ENCODE results near the gene TTF2. TPM values are rescaled to one million over a fixed set of nuclear protein-coding genes. Genes with fewer than 3 reads are reported as not detected.

TTF2 gene
- polyA plus RNA-seq, 1 experiment, result 12.4 TPM

DNA sequence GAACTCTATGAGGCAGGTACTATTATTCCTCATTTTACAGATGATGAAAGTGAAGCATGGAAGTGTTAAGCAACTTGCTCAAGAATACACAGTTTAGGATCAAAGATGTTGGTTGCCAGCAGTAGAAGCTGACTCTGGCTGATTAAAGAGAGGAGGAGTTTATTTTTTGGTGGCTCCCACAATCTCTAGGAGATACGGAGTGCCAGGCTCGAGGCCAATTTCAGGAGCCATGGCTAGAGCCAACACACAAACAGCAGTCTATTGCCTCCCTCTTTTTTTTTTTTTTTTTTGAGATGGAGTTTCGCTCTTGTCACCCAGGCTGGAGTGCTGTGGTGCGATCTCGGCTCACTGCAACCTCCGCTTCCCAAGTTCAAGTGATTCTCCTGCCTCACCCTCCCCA, 19.6 kb downstream of the TTF2 start:
- no peaks in the 10 kb centered on the region for H3K9me3 ChIP-seq (ENCODE audit: control insufficient read depth, insufficient read depth, low read length)
- ChIA-PET POLR2A (no interaction called here), CTCF (interaction anchor here (1.1 to 2.7 kb wide), 2 partner anchors 12 to 205 kb away, joined by 4 to 11 read pairs; no protein-coding TSS in a partner anchor)
- no peaks in the 10 kb centered on the region for H3K27me3 ChIP-seq (ENCODE audit: control insufficient read depth, insufficient read depth, low read length)
- no peak overlapping the region for H3K4me3 ChIP-seq (ENCODE audit: low read depth, low read length)
- no peak overlapping the region for H3K27ac ChIP-seq (ENCODE audit: low read depth, low read length)
- TF ChIP-seq, protein P1, sequence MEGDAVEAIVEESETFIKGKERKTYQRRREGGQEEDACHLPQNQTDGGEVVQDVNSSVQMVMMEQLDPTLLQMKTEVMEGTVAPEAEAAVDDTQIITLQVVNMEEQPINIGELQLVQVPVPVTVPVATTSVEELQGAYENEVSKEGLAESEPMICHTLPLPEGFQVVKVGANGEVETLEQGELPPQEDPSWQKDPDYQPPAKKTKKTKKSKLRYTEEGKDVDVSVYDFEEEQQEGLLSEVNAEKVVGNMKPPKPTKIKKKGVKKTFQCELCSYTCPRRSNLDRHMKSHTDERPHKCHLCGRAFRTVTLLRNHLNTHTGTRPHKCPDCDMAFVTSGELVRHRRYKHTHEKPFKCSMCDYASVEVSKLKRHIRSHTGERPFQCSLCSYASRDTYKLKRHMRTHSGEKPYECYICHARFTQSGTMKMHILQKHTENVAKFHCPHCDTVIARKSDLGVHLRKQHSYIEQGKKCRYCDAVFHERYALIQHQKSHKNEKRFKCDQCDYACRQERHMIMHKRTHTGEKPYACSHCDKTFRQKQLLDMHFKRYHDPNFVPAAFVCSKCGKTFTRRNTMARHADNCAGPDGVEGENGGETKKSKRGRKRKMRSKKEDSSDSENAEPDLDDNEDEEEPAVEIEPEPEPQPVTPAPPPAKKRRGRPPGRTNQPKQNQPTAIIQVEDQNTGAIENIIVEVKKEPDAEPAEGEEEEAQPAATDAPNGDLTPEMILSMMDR (IDR thresholded peaks at IDR 0.05; ENCODE audit: low read depth, low read length), result no peak
- DNase-seq (ENCODE audit: low read depth, low spot score), result no peak

DNA sequence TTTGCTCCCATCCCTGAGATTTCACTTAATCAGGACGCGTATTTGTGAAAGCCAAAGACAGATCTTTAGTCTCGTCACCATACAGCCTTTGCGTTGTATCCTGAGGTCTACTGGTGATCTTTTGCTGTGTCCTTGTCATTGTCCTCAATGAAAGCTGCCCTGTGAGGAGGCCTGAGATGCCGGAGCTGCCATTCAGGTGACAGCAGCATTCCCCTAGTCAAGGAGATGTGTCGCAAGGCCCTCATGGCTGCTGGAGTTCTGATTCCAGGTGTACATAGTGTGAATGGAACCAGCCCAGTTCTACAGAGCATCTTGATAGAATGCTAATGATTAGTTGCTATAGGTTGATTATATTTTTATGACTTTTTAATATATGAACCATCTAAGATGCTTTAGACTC, 24.1 kb downstream of the TTF2 start:
- POLR2A ChIA-PET, result no interaction called here
- DNase-seq (ENCODE audit: low read depth, low spot score), result no peak
- Histone ChIP-seq H3K9me3 (ENCODE audit: control insufficient read depth, insufficient read depth, low read length) (no peaks in the 10 kb centered on the region), H3K4me3 (ENCODE audit: low read depth, low read length) (no peak overlapping the region), H3K27ac (ENCODE audit: low read depth, low read length) (no peak overlapping the region), H3K27me3 (ENCODE audit: control insufficient read depth, insufficient read depth, low read length) (no peaks in the 10 kb centered on the region)
- CTCF ChIA-PET, result no interaction called here
- TF ChIP-seq, protein P1 (IDR thresholded peaks at IDR 0.05; ENCODE audit: low read depth, low read length), result no peak

DNA sequence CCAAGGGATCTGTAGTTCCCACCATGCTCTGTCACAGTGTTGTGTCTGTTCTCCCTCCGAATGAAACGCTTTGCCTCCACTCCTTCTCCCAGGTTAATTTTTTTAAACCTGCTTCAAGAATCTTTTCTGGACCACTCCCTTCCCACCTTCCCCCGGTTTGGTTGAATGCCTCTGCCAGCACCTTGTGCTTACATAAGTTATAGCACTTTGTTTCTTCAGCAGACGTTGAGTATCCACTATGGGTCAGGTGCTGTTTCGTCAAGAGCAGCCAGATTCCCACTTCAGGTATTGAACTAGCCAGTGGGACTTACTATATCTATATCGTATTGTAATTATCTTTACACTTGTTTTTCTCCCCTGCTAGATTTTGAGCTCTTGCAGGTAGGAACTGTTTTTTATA, 27.6 kb downstream of the TTF2 start:
- no peak overlapping the region for H3K27ac ChIP-seq (ENCODE audit: low read depth, low read length)
- CTCF ChIA-PET, result interaction anchor here (0.8 to 2.1 kb wide), 3 partner anchors 13 to 425 kb away, joined by 3 to 6 read pairs (median 4); no protein-coding TSS in a partner anchor
- no peaks in the 10 kb centered on the region for H3K27me3 ChIP-seq (ENCODE audit: control insufficient read depth, insufficient read depth, low read length)
- no peak overlapping the region for H3K4me3 ChIP-seq (ENCODE audit: low read depth, low read length)
- DNase-seq (ENCODE audit: low read depth, low spot score), result no peak
- TF ChIP-seq, protein P1 (IDR thresholded peaks at IDR 0.05; ENCODE audit: low read depth, low read length), result no peak
- no peaks in the 10 kb centered on the region for H3K9me3 ChIP-seq (ENCODE audit: control insufficient read depth, insufficient read depth, low read length)
- POLR2A ChIA-PET, result no interaction called here

DNA sequence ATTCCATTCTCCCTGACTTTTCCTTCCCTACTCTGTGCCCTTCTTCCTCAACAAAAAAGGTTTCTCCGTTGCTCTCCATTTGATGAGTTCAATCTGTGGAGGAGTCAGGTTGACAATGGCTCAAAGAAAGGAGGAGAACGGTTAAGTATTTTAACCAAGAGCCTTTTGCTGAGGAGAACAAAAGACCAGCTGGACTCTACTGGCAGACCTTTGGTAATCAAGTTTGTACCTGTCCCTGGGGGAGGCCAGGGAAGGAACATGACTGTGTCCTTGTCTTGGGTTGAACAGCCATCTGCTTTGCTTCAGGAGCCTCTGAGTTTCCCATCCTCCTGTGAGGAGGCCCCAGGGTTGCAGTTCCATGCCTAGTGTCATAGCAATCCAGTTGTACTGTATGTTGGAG, 29.9 kb downstream of the TTF2 start:
- no peaks in the 10 kb centered on the region for H3K9me3 ChIP-seq (ENCODE audit: control insufficient read depth, insufficient read depth, low read length)
- no peak for DNase-seq (ENCODE audit: low read depth, low spot score)
- no peak overlapping the region for H3K27ac ChIP-seq (ENCODE audit: low read depth, low read length)
- ChIA-PET POLR2A (no interaction called here), CTCF (interaction anchor here (0.6 to 10.6 kb wide), 4 partner anchors 21 to 362 kb away, joined by 5 to 96 read pairs (median 8); no protein-coding TSS in a partner anchor)
- H3K27me3 ChIP-seq (ENCODE audit: control insufficient read depth, insufficient read depth, low read length), result no peaks in the 10 kb centered on the region
- TF ChIP-seq, protein P1 (IDR thresholded peaks at IDR 0.05; ENCODE audit: low read depth, low read length), result no peak
- H3K4me3 ChIP-seq (ENCODE audit: low read depth, low read length), result no peak overlapping the region

DNA sequence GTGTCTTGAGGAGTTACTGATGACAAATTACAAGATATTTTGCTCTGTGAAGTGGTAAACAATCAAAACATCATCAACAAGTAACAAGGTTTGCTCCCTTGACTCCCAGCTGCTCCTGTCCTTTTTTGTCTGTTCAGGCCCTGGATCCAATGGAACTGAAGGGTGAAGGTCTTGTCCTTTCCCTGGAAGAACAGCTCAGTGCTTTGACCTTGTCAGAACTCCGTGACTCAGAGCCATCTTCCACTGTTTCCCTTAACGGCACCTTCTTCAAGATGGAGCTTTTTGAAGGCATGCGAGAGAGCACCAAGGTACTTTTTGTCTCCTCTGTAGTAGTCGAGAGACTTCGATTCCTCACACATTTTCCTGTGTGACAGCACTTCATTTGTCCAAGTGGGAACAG, 32.5 kb downstream of the TTF2 start:
- H3K9me3 ChIP-seq (ENCODE audit: control insufficient read depth, insufficient read depth, low read length), result no peaks in the 10 kb centered on the region
- H3K27ac ChIP-seq (ENCODE audit: low read depth, low read length), result peak overlapping the region; percentile 90
- ChIA-PET CTCF (interaction anchor here (0.6 to 10.6 kb wide), 10 partner anchors 13 to 274 kb away, joined by 3 to 96 read pairs (median 4); partner anchors contain the start of gene TRIM45), POLR2A (interaction anchor here (0.7 to 1.9 kb wide), 6 partner anchors 12 to 850 kb away, joined by 3 to 11 read pairs (median 3); partner anchors contain the start of gene TTF2)
- TF ChIP-seq, protein P1 (IDR thresholded peaks at IDR 0.05; ENCODE audit: low read depth, low read length), result no peak
- DNase-seq (ENCODE audit: low read depth, low spot score), result no peak
- no peaks in the 10 kb centered on the region for H3K27me3 ChIP-seq (ENCODE audit: control insufficient read depth, insufficient read depth, low read length)
- no peak overlapping the region for H3K4me3 ChIP-seq (ENCODE audit: low read depth, low read length)

All from AG04450 (cell line).